Fibroblast of gingiva (primary cell): ENCODE results near the gene GADD45A.
"Not testable (repeated sequence)": the region's sequence is repeated elsewhere in the genome, so short reads cannot be mapped to it uniquely, and the experiment has no call there.

Experiments used
- DNase-seq: peaks from one replicate; pipeline ENCODE4 v3.0.0-alpha.2; 2011; ENCODE audit warnings: low read depth

The GADD45A gene

GRCh38 chr1:67721650-67722291 lies 36.8 kb downstream of the GADD45A start:
- no peak for DNase-seq

GRCh38 chr1:67722292-67722944 lies 37.4 kb downstream of the GADD45A start:
- no peak for DNase-seq

- no peak for DNase-seq
Observed at GRCh38 chr1:67723126-67723525, 38.1 kb downstream of the GADD45A start.

GRCh38 chr1:67723620-67724019 lies 38.6 kb downstream of the GADD45A start:
- DNase-seq: no peak

- peak; percentile 81 for DNase-seq
Observed at GRCh38 chr1:67724928-67725560, 40.0 kb downstream of the GADD45A start.

- DNase-seq: no peak
Observed at GRCh38 chr1:67726224-67726623, 41.2 kb downstream of the GADD45A start.

- DNase-seq: no peak
Observed at GRCh38 chr1:67729872-67730271, 44.9 kb downstream of the GADD45A start.

GRCh38 chr1:67730312-67730711 lies 45.3 kb downstream of the GADD45A start:
- DNase-seq: not testable (repeated sequence)

GRCh38 chr1:67731322-67731721 lies 46.3 kb downstream of the GADD45A start:
- DNase-seq: no peak

GRCh38 chr1:67732750-67733151 lies 47.8 kb downstream of the GADD45A start:
- DNase-seq: no peak

- DNase-seq: no peak
Observed at GRCh38 chr1:67733681-67734322, 48.8 kb downstream of the GADD45A start.

- no peak for DNase-seq
Observed at GRCh38 chr1:67734323-67734690, 49.3 kb downstream of the GADD45A start.

GRCh38 chr1:67735206-67735605 lies 50.2 kb downstream of the GADD45A start:
- peak; percentile 26 for DNase-seq

- DNase-seq: peak; percentile 81
Observed at GRCh38 chr1:67735806-67736627, 51.0 kb downstream of the GADD45A start.

- DNase-seq: no peak
Observed at GRCh38 chr1:67736750-67737149, 51.7 kb downstream of the GADD45A start.

GRCh38 chr1:67737875-67738274 lies 52.9 kb downstream of the GADD45A start:
- no peak for DNase-seq
